WTC11 (cell line): ENCODE results near the gene NPAS3. TPM values are rescaled to one million over a fixed set of nuclear protein-coding genes. Genes with fewer than 3 reads are reported as not detected.

Experiments
- ATAC-seq: fragments of 200-7000 bp; cut with Tn5 transposase; 2 replicates; pipeline ENCODE4 v1.10.0; 2021; ENCODE audit warnings: mild to moderate bottlenecking, moderate library complexity
- CTCF ChIA-PET: fragments of 300-600 bp; sonication (Branson Sonifier 250); formaldehyde crosslinking; loops from one replicate; lab custom pipeline; 2021; ENCODE audit warnings: antibody characterized with exemption; lab: Charles Lee
- POLR2A ChIA-PET: fragments of 350-600 bp; sonication (Branson Sonifier 250); formaldehyde crosslinking; loops from one replicate; lab custom pipeline; 2021; ENCODE audit warnings: antibody characterized with exemption; lab: Charles Lee
- DNase-seq: peaks from one replicate; pipeline ENCODE4 v3.0.0; 2021; ENCODE audit warnings: low spot score
- H3K27ac Mint-ChIP-seq: 2 replicates; pipeline ENCODE4 v1.8.0; 2021; ENCODE audit warnings: mixed read lengths
- H3K27me3 Mint-ChIP-seq: 2 replicates; pipeline ENCODE4 v1.8.0; 2021; ENCODE audit warnings: low read depth, mild to moderate bottlenecking, moderate library complexity, mixed read lengths
- H3K36me3 Mint-ChIP-seq: 2 replicates; pipeline ENCODE4 v1.8.0; 2021; ENCODE audit warnings: mixed read lengths
- H3K4me1 Mint-ChIP-seq: 2 replicates; pipeline ENCODE4 v1.8.0; 2022; ENCODE audit warnings: mixed read lengths
- H3K4me3 Mint-ChIP-seq: 2 replicates; pipeline ENCODE4 v1.8.0; 2021; ENCODE audit warnings: mild to moderate bottlenecking, moderate library complexity, mixed read lengths
- H3K9me3 Mint-ChIP-seq: 2 replicates; pipeline ENCODE4 v1.8.0; 2021; ENCODE audit warnings: mixed read lengths
- ATF3 ChIP-seq: sonication (generic); formaldehyde crosslinking; conservative IDR thresholded peaks from 2 replicates; pipeline ENCODE4 v1.8.1; 2022; ENCODE audit warnings: mild to moderate bottlenecking, missing genetic modification reagents
- ETV6 ChIP-seq: sonication (generic); formaldehyde crosslinking; IDR thresholded peaks from 2 replicates; pipeline ENCODE4 v1.8.1; 2022; ENCODE audit warnings: mild to moderate bottlenecking, missing genetic modification reagents
- HMGA2 ChIP-seq: fragments of 250-450 bp; sonication (Bioruptor Pico); IDR thresholded peaks from 2 replicates; pipeline ENCODE4 v1.4.0; 2021; ENCODE audit warnings: mild to moderate bottlenecking, moderate library complexity
- JAZF1 ChIP-seq: fragments of 250-450 bp; sonication (Bioruptor Pico); IDR thresholded peaks from 2 replicates; pipeline ENCODE4 v1.9.0; 2021; ENCODE audit warnings: moderate library complexity, mild to moderate bottlenecking, inconsistent platforms
- NFE2L1 ChIP-seq: sonication (generic); formaldehyde crosslinking; IDR thresholded peaks from 2 replicates; pipeline ENCODE4 v1.8.1; 2023; ENCODE audit warnings: missing genetic modification reagents
- SMAD4 ChIP-seq: sonication (generic); formaldehyde crosslinking; IDR thresholded peaks from 2 replicates; pipeline ENCODE4 v1.8.0; 2022; ENCODE audit warnings: mild to moderate bottlenecking, missing genetic modification reagents
- SOX15 ChIP-seq: fragments of 250-450 bp; sonication (Bioruptor Pico); IDR thresholded peaks from 2 replicates; pipeline ENCODE4 v1.9.0; 2021; ENCODE audit warnings: mild to moderate bottlenecking
- SP1 ChIP-seq: sonication (generic); formaldehyde crosslinking; conservative IDR thresholded peaks from 2 replicates; pipeline ENCODE4 v1.8.1; 2022; ENCODE audit warnings: missing genetic modification reagents
- TEAD1 ChIP-seq: sonication (generic); formaldehyde crosslinking; IDR thresholded peaks from 2 replicates; pipeline ENCODE4 v1.8.0; 2022; ENCODE audit warnings: mild to moderate bottlenecking, missing genetic modification reagents
- USF2 ChIP-seq: sonication (generic); formaldehyde crosslinking; IDR thresholded peaks from 2 replicates; pipeline ENCODE4 v1.8.1; 2023; ENCODE audit warnings: mild to moderate bottlenecking, missing genetic modification reagents, moderate library complexity
- ZMAT4 ChIP-seq: fragments of 250-450 bp; sonication (Bioruptor Pico); IDR thresholded peaks from 2 replicates; pipeline ENCODE4 v1.9.0; 2021; ENCODE audit warnings: mild to moderate bottlenecking
- ZNF423 ChIP-seq: fragments of 250-450 bp; sonication (Bioruptor Pico); IDR thresholded peaks from 2 replicates; pipeline ENCODE4 v2.1.2; 2022; ENCODE audit warnings: mild to moderate bottlenecking, moderate library complexity
- ZNF425 ChIP-seq: fragments of 250-450 bp; sonication (Bioruptor Pico); conservative IDR thresholded peaks from 2 replicates; pipeline ENCODE4 v1.9.0; 2021; ENCODE audit warnings: mild to moderate bottlenecking
- total RNA-seq: library from RNA; stranded (reverse); gene quantifications from 3 replicates; pipeline ENCODE4 v1.2.3, GENCODE V29; 2021
- TF ChIP-seq, protein P1 (sequence below): sonication (generic); formaldehyde crosslinking; IDR thresholded peaks from 2 replicates; pipeline ENCODE4 v1.8.0; 2023; ENCODE audit warnings: missing genetic modification reagents, mild to moderate bottlenecking, borderline replicate concordance
- TF ChIP-seq, protein P2 (sequence below): sonication (generic); formaldehyde crosslinking; IDR thresholded peaks from 2 replicates; pipeline ENCODE4 v1.8.1; 2023; ENCODE audit warnings: mild to moderate bottlenecking, moderate library complexity, missing genetic modification reagents
- TF ChIP-seq, protein P3 (sequence below): sonication (generic); formaldehyde crosslinking; IDR thresholded peaks from 2 replicates; pipeline ENCODE4 v1.8.1; 2023; ENCODE audit warnings: mild to moderate bottlenecking, missing genetic modification reagents, moderate library complexity
- TF ChIP-seq, protein P4 (sequence below): fragments of 250-450 bp; sonication (Bioruptor Pico); IDR thresholded peaks from 2 replicates; pipeline ENCODE4 v1.9.0; 2021; ENCODE audit warnings: mild to moderate bottlenecking
- TF ChIP-seq, protein P5 (sequence below): fragments of 200-600 bp; IDR thresholded peaks from 2 replicates; pipeline ENCODE4 v1.8.0; 2022; ENCODE audit warnings: antibody characterized with exemption

Gene NPAS3
- total RNA-seq, 1 experiment from 2014 or later: 3.2 TPM

- H3K4me3 Mint-ChIP-seq: no peak overlapping the region
- DNase-seq: no peak
- peaks cover 30% of the 10 kb centered on the region for H3K9me3 Mint-ChIP-seq
- no peaks in the 10 kb centered on the region for H3K27me3 Mint-ChIP-seq
- ChIA-PET CTCF (interaction anchor here (0.7 kb wide), 1 partner anchor 16 kb away, joined by 4 read pairs; no protein-coding TSS in a partner anchor), POLR2A (no interaction called here)
- no peak for ATAC-seq
- H3K27ac Mint-ChIP-seq: no peak overlapping the region
- H3K36me3 Mint-ChIP-seq: peaks cover 13% of the 10 kb centered on the region
- peaks cover 18% of the 10 kb centered on the region for H3K4me1 Mint-ChIP-seq
- no peak for TF ChIP-seq TEAD1 (CRISPR knock-in tag)
- no peak for TF ChIP-seq USF2 (CRISPR knock-in tag)
- TF ChIP-seq, protein P1, sequence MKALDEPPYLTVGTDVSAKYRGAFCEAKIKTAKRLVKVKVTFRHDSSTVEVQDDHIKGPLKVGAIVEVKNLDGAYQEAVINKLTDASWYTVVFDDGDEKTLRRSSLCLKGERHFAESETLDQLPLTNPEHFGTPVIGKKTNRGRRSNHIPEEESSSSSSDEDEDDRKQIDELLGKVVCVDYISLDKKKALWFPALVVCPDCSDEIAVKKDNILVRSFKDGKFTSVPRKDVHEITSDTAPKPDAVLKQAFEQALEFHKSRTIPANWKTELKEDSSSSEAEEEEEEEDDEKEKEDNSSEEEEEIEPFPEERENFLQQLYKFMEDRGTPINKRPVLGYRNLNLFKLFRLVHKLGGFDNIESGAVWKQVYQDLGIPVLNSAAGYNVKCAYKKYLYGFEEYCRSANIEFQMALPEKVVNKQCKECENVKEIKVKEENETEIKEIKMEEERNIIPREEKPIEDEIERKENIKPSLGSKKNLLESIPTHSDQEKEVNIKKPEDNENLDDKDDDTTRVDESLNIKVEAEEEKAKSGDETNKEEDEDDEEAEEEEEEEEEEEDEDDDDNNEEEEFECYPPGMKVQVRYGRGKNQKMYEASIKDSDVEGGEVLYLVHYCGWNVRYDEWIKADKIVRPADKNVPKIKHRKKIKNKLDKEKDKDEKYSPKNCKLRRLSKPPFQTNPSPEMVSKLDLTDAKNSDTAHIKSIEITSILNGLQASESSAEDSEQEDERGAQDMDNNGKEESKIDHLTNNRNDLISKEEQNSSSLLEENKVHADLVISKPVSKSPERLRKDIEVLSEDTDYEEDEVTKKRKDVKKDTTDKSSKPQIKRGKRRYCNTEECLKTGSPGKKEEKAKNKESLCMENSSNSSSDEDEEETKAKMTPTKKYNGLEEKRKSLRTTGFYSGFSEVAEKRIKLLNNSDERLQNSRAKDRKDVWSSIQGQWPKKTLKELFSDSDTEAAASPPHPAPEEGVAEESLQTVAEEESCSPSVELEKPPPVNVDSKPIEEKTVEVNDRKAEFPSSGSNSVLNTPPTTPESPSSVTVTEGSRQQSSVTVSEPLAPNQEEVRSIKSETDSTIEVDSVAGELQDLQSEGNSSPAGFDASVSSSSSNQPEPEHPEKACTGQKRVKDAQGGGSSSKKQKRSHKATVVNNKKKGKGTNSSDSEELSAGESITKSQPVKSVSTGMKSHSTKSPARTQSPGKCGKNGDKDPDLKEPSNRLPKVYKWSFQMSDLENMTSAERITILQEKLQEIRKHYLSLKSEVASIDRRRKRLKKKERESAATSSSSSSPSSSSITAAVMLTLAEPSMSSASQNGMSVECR (CRISPR knock-in tag): no peak
- TF ChIP-seq, protein P2, sequence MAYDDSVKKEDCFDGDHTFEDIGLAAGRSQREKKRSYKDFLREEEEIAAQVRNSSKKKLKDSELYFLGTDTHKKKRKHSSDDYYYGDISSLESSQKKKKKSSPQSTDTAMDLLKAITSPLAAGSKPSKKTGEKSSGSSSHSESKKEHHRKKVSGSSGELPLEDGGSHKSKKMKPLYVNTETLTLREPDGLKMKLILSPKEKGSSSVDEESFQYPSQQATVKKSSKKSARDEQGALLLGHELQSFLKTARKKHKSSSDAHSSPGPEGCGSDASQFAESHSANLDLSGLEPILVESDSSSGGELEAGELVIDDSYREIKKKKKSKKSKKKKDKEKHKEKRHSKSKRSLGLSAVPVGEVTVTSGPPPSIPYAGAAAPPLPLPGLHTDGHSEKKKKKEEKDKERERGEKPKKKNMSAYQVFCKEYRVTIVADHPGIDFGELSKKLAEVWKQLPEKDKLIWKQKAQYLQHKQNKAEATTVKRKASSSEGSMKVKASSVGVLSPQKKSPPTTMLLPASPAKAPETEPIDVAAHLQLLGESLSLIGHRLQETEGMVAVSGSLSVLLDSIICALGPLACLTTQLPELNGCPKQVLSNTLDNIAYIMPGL: no peak
- TF ChIP-seq, protein P3, sequence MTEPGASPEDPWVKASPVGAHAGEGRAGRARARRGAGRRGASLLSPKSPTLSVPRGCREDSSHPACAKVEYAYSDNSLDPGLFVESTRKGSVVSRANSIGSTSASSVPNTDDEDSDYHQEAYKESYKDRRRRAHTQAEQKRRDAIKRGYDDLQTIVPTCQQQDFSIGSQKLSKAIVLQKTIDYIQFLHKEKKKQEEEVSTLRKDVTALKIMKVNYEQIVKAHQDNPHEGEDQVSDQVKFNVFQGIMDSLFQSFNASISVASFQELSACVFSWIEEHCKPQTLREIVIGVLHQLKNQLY (CRISPR knock-in tag): no peak
- no peak for TF ChIP-seq SP1 (CRISPR knock-in tag)
- TF ChIP-seq, protein P4, sequence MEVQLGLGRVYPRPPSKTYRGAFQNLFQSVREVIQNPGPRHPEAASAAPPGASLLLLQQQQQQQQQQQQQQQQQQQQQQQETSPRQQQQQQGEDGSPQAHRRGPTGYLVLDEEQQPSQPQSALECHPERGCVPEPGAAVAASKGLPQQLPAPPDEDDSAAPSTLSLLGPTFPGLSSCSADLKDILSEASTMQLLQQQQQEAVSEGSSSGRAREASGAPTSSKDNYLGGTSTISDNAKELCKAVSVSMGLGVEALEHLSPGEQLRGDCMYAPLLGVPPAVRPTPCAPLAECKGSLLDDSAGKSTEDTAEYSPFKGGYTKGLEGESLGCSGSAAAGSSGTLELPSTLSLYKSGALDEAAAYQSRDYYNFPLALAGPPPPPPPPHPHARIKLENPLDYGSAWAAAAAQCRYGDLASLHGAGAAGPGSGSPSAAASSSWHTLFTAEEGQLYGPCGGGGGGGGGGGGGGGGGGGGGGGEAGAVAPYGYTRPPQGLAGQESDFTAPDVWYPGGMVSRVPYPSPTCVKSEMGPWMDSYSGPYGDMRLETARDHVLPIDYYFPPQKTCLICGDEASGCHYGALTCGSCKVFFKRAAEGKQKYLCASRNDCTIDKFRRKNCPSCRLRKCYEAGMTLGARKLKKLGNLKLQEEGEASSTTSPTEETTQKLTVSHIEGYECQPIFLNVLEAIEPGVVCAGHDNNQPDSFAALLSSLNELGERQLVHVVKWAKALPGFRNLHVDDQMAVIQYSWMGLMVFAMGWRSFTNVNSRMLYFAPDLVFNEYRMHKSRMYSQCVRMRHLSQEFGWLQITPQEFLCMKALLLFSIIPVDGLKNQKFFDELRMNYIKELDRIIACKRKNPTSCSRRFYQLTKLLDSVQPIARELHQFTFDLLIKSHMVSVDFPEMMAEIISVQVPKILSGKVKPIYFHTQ (CRISPR knock-in tag): no peak
- no peak for TF ChIP-seq SOX15 (CRISPR knock-in tag)
- no peak for TF ChIP-seq HMGA2 (CRISPR knock-in tag)
- TF ChIP-seq ETV6: no peak
- TF ChIP-seq JAZF1 (CRISPR knock-in tag): no peak
- TF ChIP-seq SMAD4 (CRISPR knock-in tag): no peak
- TF ChIP-seq ATF3 (CRISPR knock-in tag): no peak
- TF ChIP-seq ZNF425 (CRISPR knock-in tag): no peak
- no peak for TF ChIP-seq ZNF423
- TF ChIP-seq NFE2L1 (CRISPR knock-in tag): no peak
- no peak for TF ChIP-seq ZMAT4
- TF ChIP-seq, protein P5, sequence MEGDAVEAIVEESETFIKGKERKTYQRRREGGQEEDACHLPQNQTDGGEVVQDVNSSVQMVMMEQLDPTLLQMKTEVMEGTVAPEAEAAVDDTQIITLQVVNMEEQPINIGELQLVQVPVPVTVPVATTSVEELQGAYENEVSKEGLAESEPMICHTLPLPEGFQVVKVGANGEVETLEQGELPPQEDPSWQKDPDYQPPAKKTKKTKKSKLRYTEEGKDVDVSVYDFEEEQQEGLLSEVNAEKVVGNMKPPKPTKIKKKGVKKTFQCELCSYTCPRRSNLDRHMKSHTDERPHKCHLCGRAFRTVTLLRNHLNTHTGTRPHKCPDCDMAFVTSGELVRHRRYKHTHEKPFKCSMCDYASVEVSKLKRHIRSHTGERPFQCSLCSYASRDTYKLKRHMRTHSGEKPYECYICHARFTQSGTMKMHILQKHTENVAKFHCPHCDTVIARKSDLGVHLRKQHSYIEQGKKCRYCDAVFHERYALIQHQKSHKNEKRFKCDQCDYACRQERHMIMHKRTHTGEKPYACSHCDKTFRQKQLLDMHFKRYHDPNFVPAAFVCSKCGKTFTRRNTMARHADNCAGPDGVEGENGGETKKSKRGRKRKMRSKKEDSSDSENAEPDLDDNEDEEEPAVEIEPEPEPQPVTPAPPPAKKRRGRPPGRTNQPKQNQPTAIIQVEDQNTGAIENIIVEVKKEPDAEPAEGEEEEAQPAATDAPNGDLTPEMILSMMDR: no peak
These were observed 721.6 kb downstream of the NPAS3 start for GRCh38 chr14:33660248-33660647.
